Fibroblast of villous mesenchyme (primary cell): ENCODE measurements around the gene MAGI2. TPM values are rescaled to one million over a fixed set of nuclear protein-coding genes. Genes with fewer than 3 reads are reported as not detected.

Source experiments
- DNase-seq: peaks from one replicate; pipeline ENCODE4 v3.0.0-alpha.2; 2010; ENCODE audit warnings: low read depth
- H3K4me3 ChIP-seq: 2 replicates; pipeline ENCODE4 v1.5.1; 2011; ENCODE audit warnings: low read depth, mild to moderate bottlenecking, low read length
- total RNA-seq: library from RNA; depleted of rRNA; stranded (reverse); fragments of >200 nt; gene quantifications from 2 replicates; pipeline ENCODE4 v1.2.3, GENCODE V29; 2012
- TF ChIP-seq, protein P1 (sequence below): IDR thresholded peaks from 2 replicates; pipeline ENCODE4 v1.5.1; 2012; ENCODE audit warnings: low read depth, mild to moderate bottlenecking, low read length; ENCODE audit not compliant: insufficient read depth

MAGI2 gene
- total RNA-seq, 1 donor = 24.6 TPM

GRCh38 chr7:78412216-78412858 is 1041.1 kb downstream of the MAGI2 start:
- H3K4me3 ChIP-seq = no peak overlapping the region
- TF ChIP-seq, protein P1, sequence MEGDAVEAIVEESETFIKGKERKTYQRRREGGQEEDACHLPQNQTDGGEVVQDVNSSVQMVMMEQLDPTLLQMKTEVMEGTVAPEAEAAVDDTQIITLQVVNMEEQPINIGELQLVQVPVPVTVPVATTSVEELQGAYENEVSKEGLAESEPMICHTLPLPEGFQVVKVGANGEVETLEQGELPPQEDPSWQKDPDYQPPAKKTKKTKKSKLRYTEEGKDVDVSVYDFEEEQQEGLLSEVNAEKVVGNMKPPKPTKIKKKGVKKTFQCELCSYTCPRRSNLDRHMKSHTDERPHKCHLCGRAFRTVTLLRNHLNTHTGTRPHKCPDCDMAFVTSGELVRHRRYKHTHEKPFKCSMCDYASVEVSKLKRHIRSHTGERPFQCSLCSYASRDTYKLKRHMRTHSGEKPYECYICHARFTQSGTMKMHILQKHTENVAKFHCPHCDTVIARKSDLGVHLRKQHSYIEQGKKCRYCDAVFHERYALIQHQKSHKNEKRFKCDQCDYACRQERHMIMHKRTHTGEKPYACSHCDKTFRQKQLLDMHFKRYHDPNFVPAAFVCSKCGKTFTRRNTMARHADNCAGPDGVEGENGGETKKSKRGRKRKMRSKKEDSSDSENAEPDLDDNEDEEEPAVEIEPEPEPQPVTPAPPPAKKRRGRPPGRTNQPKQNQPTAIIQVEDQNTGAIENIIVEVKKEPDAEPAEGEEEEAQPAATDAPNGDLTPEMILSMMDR = no peak
- DNase-seq = no peak

- TF ChIP-seq, protein P1 = no peak
- DNase-seq = no peak
- no peak overlapping the region for H3K4me3 ChIP-seq
Observed at GRCh38 chr7:78407031-78407430, 1046.4 kb downstream of the MAGI2 start.

- no peak for DNase-seq
- TF ChIP-seq, protein P1 = no peak
- H3K4me3 ChIP-seq = no peak overlapping the region
Observed at GRCh38 chr7:78406531-78406930, 1046.9 kb downstream of the MAGI2 start.

DNA sequence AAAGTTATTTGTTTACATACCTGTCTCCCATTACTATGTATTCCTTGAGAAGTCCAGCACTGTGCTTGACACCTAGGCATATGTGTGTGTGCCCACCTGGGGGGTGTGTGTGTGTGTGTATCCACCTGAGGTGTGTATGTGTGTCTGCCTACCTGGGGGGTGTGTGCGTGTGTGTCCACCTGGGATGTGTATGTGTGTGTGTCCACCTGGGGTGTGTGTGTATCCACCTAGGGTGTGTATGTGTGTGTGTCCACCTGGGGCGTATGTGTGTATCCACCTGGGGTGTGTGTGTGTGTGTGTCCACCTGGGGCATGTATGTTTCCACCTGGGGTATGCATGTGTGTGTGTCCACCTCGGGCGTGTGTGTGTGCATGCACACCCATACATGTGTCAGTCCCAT is 1051.4 kb downstream of the MAGI2 start:
- TF ChIP-seq, protein P1 = no peak
- no peak overlapping the region for H3K4me3 ChIP-seq
- DNase-seq = no peak

DNA sequence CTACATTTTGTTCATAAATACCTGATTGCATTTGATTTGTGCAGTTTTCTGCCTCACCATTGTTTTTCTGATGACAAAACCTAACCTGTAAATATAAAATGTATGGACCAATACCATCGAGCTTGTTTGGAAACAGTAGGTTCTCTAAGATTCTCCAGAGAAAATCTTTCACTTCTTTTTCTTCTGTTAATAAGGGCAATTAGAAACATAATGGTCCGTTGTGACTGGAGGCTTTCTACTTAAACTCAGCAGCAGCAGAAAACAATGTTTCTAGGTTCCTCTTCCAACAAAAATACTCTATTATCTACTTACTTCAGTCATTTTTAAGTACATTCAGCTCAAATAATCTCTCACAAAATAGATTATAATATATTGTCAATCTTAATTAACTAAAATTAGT is 1053.4 kb downstream of the MAGI2 start:
- TF ChIP-seq, protein P1 = no peak
- DNase-seq = no peak

DNA sequence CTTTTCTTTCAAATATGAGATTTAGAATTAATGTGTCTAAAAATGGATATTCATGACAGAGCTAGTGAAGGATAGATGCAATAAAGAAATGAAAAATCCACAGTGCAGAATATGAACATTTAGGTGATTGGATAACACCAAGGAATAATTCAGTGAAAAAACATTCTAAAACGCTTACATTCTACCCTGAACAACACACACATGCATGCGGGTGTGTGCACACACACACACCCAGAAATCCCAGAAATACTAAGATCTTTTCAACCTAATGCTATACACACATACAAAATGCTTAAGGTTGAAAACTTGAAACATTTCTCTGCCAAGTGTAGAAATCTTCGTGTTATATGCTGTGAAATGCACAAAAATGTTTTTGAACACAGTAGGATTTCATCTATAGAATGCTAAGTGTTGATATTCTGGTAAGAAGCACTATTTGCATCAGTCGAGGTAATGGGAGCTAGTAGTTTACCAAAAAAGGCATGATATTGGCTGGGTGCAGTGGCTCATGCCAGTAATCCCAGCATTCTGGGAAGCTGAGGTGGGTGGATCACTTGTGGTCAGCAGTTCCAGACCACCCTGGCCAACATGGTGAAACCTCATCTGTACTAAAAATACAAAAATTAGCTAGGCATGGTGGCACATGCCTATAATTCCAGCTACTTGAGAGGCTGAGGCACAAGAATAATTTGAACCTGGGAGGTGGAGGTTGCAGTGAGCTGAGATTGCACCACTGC is 1054.3 kb downstream of the MAGI2 start:
- no peak overlapping the region for H3K4me3 ChIP-seq
- TF ChIP-seq, protein P1 = no peak
- DNase-seq = no peak

More for the DNA sequence above, 1053.4 kb downstream of the MAGI2 start:
- H3K4me3 ChIP-seq = no peak overlapping the region
